DOHH2 (cell line): ENCODE results near the gene PVALEF.

ENCODE experiments used
- EZH2phosphoT487 ChIP-seq: fragments of 200-600 bp; sonication (generic); IDR thresholded peaks from 2 replicates; pipeline ENCODE4 v1.6.1; 2017; ENCODE audit warnings: borderline replicate concordance, mild to moderate bottlenecking, antibody characterized with exemption, low read length, moderate library complexity, mixed read lengths
- TF ChIP-seq, protein P1 (sequence below): fragments of 200-600 bp; sonication (generic); IDR thresholded peaks from one replicate; pipeline ENCODE4 v1.5.1; 2014; ENCODE audit warnings: antibody characterized with exemption, mild to moderate bottlenecking, low read depth, low read length; ENCODE audit not compliant: poor library complexity, severe bottlenecking

- TF ChIP-seq, protein P1, sequence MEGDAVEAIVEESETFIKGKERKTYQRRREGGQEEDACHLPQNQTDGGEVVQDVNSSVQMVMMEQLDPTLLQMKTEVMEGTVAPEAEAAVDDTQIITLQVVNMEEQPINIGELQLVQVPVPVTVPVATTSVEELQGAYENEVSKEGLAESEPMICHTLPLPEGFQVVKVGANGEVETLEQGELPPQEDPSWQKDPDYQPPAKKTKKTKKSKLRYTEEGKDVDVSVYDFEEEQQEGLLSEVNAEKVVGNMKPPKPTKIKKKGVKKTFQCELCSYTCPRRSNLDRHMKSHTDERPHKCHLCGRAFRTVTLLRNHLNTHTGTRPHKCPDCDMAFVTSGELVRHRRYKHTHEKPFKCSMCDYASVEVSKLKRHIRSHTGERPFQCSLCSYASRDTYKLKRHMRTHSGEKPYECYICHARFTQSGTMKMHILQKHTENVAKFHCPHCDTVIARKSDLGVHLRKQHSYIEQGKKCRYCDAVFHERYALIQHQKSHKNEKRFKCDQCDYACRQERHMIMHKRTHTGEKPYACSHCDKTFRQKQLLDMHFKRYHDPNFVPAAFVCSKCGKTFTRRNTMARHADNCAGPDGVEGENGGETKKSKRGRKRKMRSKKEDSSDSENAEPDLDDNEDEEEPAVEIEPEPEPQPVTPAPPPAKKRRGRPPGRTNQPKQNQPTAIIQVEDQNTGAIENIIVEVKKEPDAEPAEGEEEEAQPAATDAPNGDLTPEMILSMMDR: no peak
- no peak for TF ChIP-seq EZH2phosphoT487
Observed at GRCh38 chr17:81148986-81149533, 16.2 kb upstream of the PVALEF start.
